HepG2 (cell line): ENCODE data around the gene TGM4. TPM values are rescaled to one million over a fixed set of nuclear protein-coding genes. Genes with fewer than 3 reads are reported as not detected.
A peak's percentile ranks its signal among the peaks of the same experiment; 100 is the strongest.

Experiments used
- ATAC-seq: fragments of 200-7000 bp; cut with Tn5 transposase; 3 replicates; pipeline ENCODE4 v1.9.1; 2020; ENCODE audit warnings: mild to moderate bottlenecking, moderate library complexity
- Bru-seq: library from RNA; stranded (reverse); fragments of 400-500 nt; gene quantifications from one replicate; lab custom pipeline; 2021; lab: Mats Ljungman, UMichigan
- BruChase-seq, 2 experiments: library from RNA; stranded (reverse); fragments of 400-500 nt; gene quantifications; one replicate each; lab custom pipeline; 2021; lab: Mats Ljungman, UMichigan
- BruUV-seq: library from RNA; stranded (reverse); fragments of 400-500 nt; replicated peaks from 2 replicates; lab custom pipeline; 2021; lab: Mats Ljungman, UMichigan
- CTCF ChIA-PET: fragments of 300-600 bp; formaldehyde crosslinking; extraction: SDS; loops from one replicate; lab custom pipeline; 2021; ENCODE audit warnings: low total read pairs, inconsistent platforms, low intra/inter-chr PET ratio; lab: Yijun Ruan, JAX
- POLR2A ChIA-PET: fragments of 350-600 bp; sonication (Branson Sonifier 250); formaldehyde crosslinking; loops from one replicate; lab custom pipeline; 2020; ENCODE audit warnings: antibody characterized with exemption, inconsistent platforms; lab: Yijun Ruan, JAX
- DNase-seq: peaks from one replicate; pipeline ENCODE4 v3.0.0-alpha.2; 2015; ENCODE audit warnings: low spot score
- FAIRE-seq: peaks from 3 replicates; lab custom pipeline; 2011; peaks lifted over from hg19 to GRCh38; lab: Jason Lieb, UNC
- H2AFZ ChIP-seq: one replicate; pipeline ENCODE4 v1.6.1; 2011; ENCODE audit warnings: low read length, inconsistent platforms
- H3K27ac ChIP-seq: fragments of 300-600 bp; 3 replicates; pipeline ENCODE4 v1.8.0; 2011; ENCODE audit warnings: mixed run types, mild to moderate bottlenecking, mixed read lengths, low read length, inconsistent platforms; ENCODE audit not compliant: insufficient read depth; ENCODE audit errors: extremely low read length
- H3K27me3 ChIP-seq, 2 experiments: fragments of 200-600 bp in 1 of 2; 2 replicates in 1 of 2; 3 replicates in 1 of 2; pipeline versions ENCODE4 v1.6.0 to v1.8.0; 2011; ENCODE audit warnings: low read length in 2 of 2, mild to moderate bottlenecking in 2 of 2, moderate library complexity in 2 of 2, inconsistent platforms in 1 of 2; ENCODE audit not compliant: insufficient read depth in 2 of 2, control insufficient read depth in 1 of 2
- H3K36me3 ChIP-seq, 2 experiments: fragments of 200-600 bp in 1 of 2; replicated peaks in 1 of 2; 2 replicates in 1 of 2; 3 replicates in 1 of 2; pipeline versions ENCODE4 v1.5.1 to v1.8.0; 2011; ENCODE audit warnings: low read length in 2 of 2, inconsistent platforms in 1 of 2; ENCODE audit not compliant: insufficient read depth in 2 of 2, control insufficient read depth in 1 of 2
- H3K4me1 ChIP-seq: 2 replicates; pipeline ENCODE4 v1.5.1; 2012; ENCODE audit warnings: low read length, inconsistent platforms; ENCODE audit not compliant: insufficient read depth
- H3K4me2 ChIP-seq: 2 replicates; pipeline ENCODE4 v1.6.0; 2011; ENCODE audit warnings: low read depth, low read length, inconsistent platforms
- H3K4me3 ChIP-seq, 3 experiments: fragments of 200-600 bp in 1 of 3; sonication (generic), shearing (Covaris generic) in 1 of 3; replicated peaks in 1 of 3; 2 replicates each; pipeline ENCODE4 v1.5.1; 2011 to 2016; ENCODE audit warnings: low read length in 3 of 3, inconsistent platforms in 2 of 3, low read depth in 2 of 3, mild to moderate bottlenecking in 2 of 3, control low read depth in 1 of 3, mixed read lengths in 1 of 3; ENCODE audit not compliant: insufficient read depth in 1 of 3
- H3K79me2 ChIP-seq: one replicate; pipeline ENCODE4 v1.6.1; 2011; ENCODE audit warnings: low read length, inconsistent platforms; ENCODE audit not compliant: insufficient read depth
- H3K9ac ChIP-seq: 2 replicates; pipeline ENCODE4 v1.6.0; 2011; ENCODE audit warnings: mild to moderate bottlenecking, low read depth, low read length, inconsistent platforms; ENCODE audit not compliant: insufficient read depth
- H3K9me3 ChIP-seq: 2 replicates; pipeline ENCODE4 v1.5.1; 2012; ENCODE audit warnings: mild to moderate bottlenecking, low read length
- H4K20me1 ChIP-seq: 2 replicates; pipeline ENCODE4 v1.6.0; 2011; ENCODE audit warnings: inconsistent platforms, mild to moderate bottlenecking, low read length, moderate library complexity; ENCODE audit not compliant: insufficient read depth
- ERF ChIP-seq: IDR thresholded peaks from 2 replicates; pipeline ENCODE4 v1.6.1; 2018; ENCODE audit warnings: missing biosample characterization, missing genetic modification reagents
- HMG20B ChIP-seq: conservative IDR thresholded peaks from 2 replicates; pipeline ENCODE4 v1.6.1; 2016; ENCODE audit warnings: missing genetic modification reagents, missing compliant biosample characterization
- MLX ChIP-seq: IDR thresholded peaks from 2 replicates; pipeline ENCODE4 v1.6.1; 2016
- RNF2 ChIP-seq: fragments of 450-650 bp; conservative IDR thresholded peaks from 2 replicates; pipeline ENCODE4 v1.6.1; 2016; ENCODE audit warnings: low read depth
- ZBTB46 ChIP-seq: sonication (generic); formaldehyde crosslinking; IDR thresholded peaks from 2 replicates; pipeline ENCODE4 v1.4.0; 2020; ENCODE audit warnings: mild to moderate bottlenecking, missing genetic modification reagents, borderline replicate concordance
- ZGPAT ChIP-seq: IDR thresholded peaks from 2 replicates; pipeline ENCODE4 v1.6.1; 2016; ENCODE audit warnings: mild to moderate bottlenecking
- ZNF17 ChIP-seq: sonication (generic); formaldehyde crosslinking; IDR thresholded peaks from 2 replicates; pipeline ENCODE4 v1.5.0; 2020; ENCODE audit warnings: mild to moderate bottlenecking, missing genetic modification reagents
- ZNF232 ChIP-seq: sonication (generic); formaldehyde crosslinking; IDR thresholded peaks from 2 replicates; pipeline ENCODE4 v1.4.0; 2020; ENCODE audit warnings: missing genetic modification reagents, borderline replicate concordance
- ZNF446 ChIP-seq: sonication (generic); formaldehyde crosslinking; IDR thresholded peaks from 2 replicates; pipeline ENCODE4 v1.5.0; 2020; ENCODE audit warnings: mild to moderate bottlenecking, missing genetic modification reagents
- ZNF549 ChIP-seq: sonication (generic); formaldehyde crosslinking; IDR thresholded peaks from 2 replicates; pipeline ENCODE4 v1.5.0; 2020; ENCODE audit warnings: missing genetic modification reagents
- ZNF687 ChIP-seq: sonication (generic); formaldehyde crosslinking; IDR thresholded peaks from 2 replicates; pipeline ENCODE4 v1.5.1; 2020; ENCODE audit warnings: mild to moderate bottlenecking, missing genetic modification reagents, moderate library complexity
- WGBS: methylation state at CpG from one replicate; pipeline ENCODE4 v1.1.6; 2017; ENCODE audit warnings: low lambda C conversion rate; 5-methylcytosine and 5-hydroxymethylcytosine counted together
- in situ Hi-C: cut with HindIII; loops from 2 replicates; pipeline ENCODE4 v1.10.0; 2017; ENCODE audit warnings: low pct_unique_long_range_greater_than_20kb; ENCODE audit not compliant: extremely low pct_ligation_motif_present
- intact Hi-C: fragments of 100-400 bp; cut with micrococcal nuclease; formaldehyde crosslinking; loops from one replicate; pipeline ENCODE4 v1.10.0; 2022; ENCODE audit not compliant: unreplicated experiment
- long read RNA-seq, 2 experiments: library from RNA in 1 of 2; library from polyadenylated mRNA in 1 of 2; stranded (forward) in 1 of 2; unstranded in 1 of 2; transcript quantifications; one replicate each; pipeline ENCODE4 v2.0.0, GENCODE V29; 2019 to 2022
- polyA minus RNA-seq, 3 experiments: library from RNA; depleted of rRNA, polyadenylated mRNA; stranded (reverse); fragments of >200 nt; gene quantifications; 2 replicates each; pipeline ENCODE4 v1.2.3, GENCODE V29; 2011; ENCODE audit warnings: low replicate concordance in 1 of 3
- polyA plus RNA-seq, 8 experiments: library from polyadenylated mRNA; depleted of rRNA in 3 of 8; stranded (reverse) in 7 of 8; unstranded in 1 of 8; fragments of >200 nt; fragmentation: Illumina TruSeq in 4 of 8; extraction: Trizol in 4 of 8; gene quantifications; 2 replicates each; pipeline versions ENCODE4 v1.2.1 to v1.2.3, GENCODE V29; 2011 to 2016; ENCODE audit warnings: low read depth in 4 of 8, missing spikeins in 1 of 8, mixed read lengths in 1 of 8; ENCODE audit not compliant: insufficient read depth in 1 of 8
- total RNA-seq, 5 experiments: library from RNA; depleted of rRNA; stranded (reverse); fragments of >200 nt; fragmentation: Illumina TruSeq; extraction: Trizol; gene quantifications; 2 replicates each; pipeline ENCODE4 v1.2.3, GENCODE V29; 2016; ENCODE audit warnings: low read depth in 1 of 5

The TGM4 gene
- 0.15 and 0.18 TPM in 2 replicates for total RNA-seq (2016; rRNA removed; fragmentation: Illumina TruSeq; extraction: Trizol)
- 0.09 TPM in 1 of 2 replicates, not detected in the other for total RNA-seq (2016; cell fraction: cytosol; rRNA removed; fragmentation: Illumina TruSeq; extraction: Trizol; ENCODE audit: low read depth)
- 0.16 and 0.26 TPM in 2 replicates for total RNA-seq (2016; cell fraction: insoluble cytoplasmic fraction; rRNA removed; fragmentation: Illumina TruSeq; extraction: Trizol)
- 0.19 and 0.55 TPM in 2 replicates for total RNA-seq (2016; cell fraction: membrane; rRNA removed; fragmentation: Illumina TruSeq; extraction: Trizol)
- 0.28 TPM in 1 of 2 replicates, not detected in the other for total RNA-seq (2016; cell fraction: nucleus; rRNA removed; fragmentation: Illumina TruSeq; extraction: Trizol)
- polyA plus RNA-seq (2011; rRNA removed) = 0.07 and 0.10 TPM in 2 replicates
- 0.07 and 0.08 TPM in 2 replicates for polyA plus RNA-seq (2011; cell fraction: cytosol; rRNA removed)
- 0.05 and 0.09 TPM in 2 replicates for polyA plus RNA-seq (2011; cell fraction: nucleus; rRNA removed)
- 0.09 and 0.11 TPM in 2 replicates for polyA plus RNA-seq (2012)
- polyA plus RNA-seq (2016; cell fraction: cytosol; fragmentation: Illumina TruSeq; extraction: Trizol; ENCODE audit: low read depth) = 0.02 and 0.06 TPM in 2 replicates
- 0.14 and 0.17 TPM in 2 replicates for polyA plus RNA-seq (2016; cell fraction: insoluble cytoplasmic fraction; fragmentation: Illumina TruSeq; extraction: Trizol; ENCODE audit: low read depth)
- 0.08 and 0.12 TPM in 2 replicates for polyA plus RNA-seq (2016; cell fraction: membrane; fragmentation: Illumina TruSeq; extraction: Trizol; ENCODE audit: low read depth)
- polyA plus RNA-seq (2016; cell fraction: nucleus; fragmentation: Illumina TruSeq; extraction: Trizol; ENCODE audit: insufficient read depth, low read depth) = 0.25 and 0.30 TPM in 2 replicates
- polyA minus RNA-seq (2011; rRNA and poly(A)+ RNA removed; ENCODE audit: low replicate concordance) = not detected in 2 replicates
- polyA minus RNA-seq (2011; cell fraction: cytosol; rRNA and poly(A)+ RNA removed) = not detected in 2 replicates
- polyA minus RNA-seq (2011; cell fraction: nucleus; rRNA and poly(A)+ RNA removed) = not detected in 2 replicates
- percentile 17 among the genes with signal in this experiment for Bru-seq, nascent RNA
- percentile 13 among the genes with signal in this experiment for BruChase-seq, experiment 1, labeled RNA remaining after a 6-hour chase
- BruChase-seq, experiment 2, labeled RNA remaining after a 2-hour chase = percentile 14 among the genes with signal in this experiment
- long read RNA-seq, experiment 1 = 0 reads
- long read RNA-seq, experiment 2 = 0 reads

GRCh38 chr3:44874308-44874707, at the start of gene TGM4:
Gene TGM4 (plus strand): TSS chr3:44874608. CDS start chr3:44874679, 71 bp downstream.
- Histone ChIP-seq H3K79me2 (no peaks in the 10 kb centered on the region), H3K4me2 (no peak within 1 kb of the TSS), H3K4me1 (peaks cover 8% of the 10 kb centered on the region), H3K4me3 (no peak within 1 kb of the TSS), H3K27me3 (no peaks in the 10 kb centered on the region), H3K36me3 (no peaks in the 10 kb centered on the region), H3K27ac (no peak within 1 kb of the TSS), H3K9ac (no peak within 1 kb of the TSS), H2AFZ (no peak within 1 kb of the TSS), H3K9me3 (no peaks in the 10 kb centered on the region), H4K20me1 (no peaks in the 10 kb centered on the region)
- ChIA-PET CTCF (no interaction called here), POLR2A (no interaction called here)
- ATAC-seq = no peak
- BruUV-seq = no TSS peak
- WGBS = 60% methylated on average over 5 of the region's 5 CpGs
- FAIRE-seq = no peak
- intact Hi-C loops (no loop called here), in situ Hi-C loops (no loop called here)
- no peak for DNase-seq
- TF ChIP-seq MLX (CRISPR knock-in tag) = no peak
- no peak for TF ChIP-seq ZBTB46 (CRISPR knock-in tag)
- TF ChIP-seq ZGPAT = no peak
- no peak for TF ChIP-seq ERF (CRISPR knock-in tag)
- TF ChIP-seq HMG20B (CRISPR knock-in tag) = no peak
- no peak for TF ChIP-seq ZNF446 (CRISPR knock-in tag)
- TF ChIP-seq ZNF232 (CRISPR knock-in tag) = no peak
- no peak for TF ChIP-seq ZNF549
- TF ChIP-seq ZNF687 = no peak
- TF ChIP-seq ZNF17 (CRISPR knock-in tag) = no peak
- no peak for TF ChIP-seq RNF2
